ENCODE data around the gene DENND6B.
A peak's percentile ranks its signal among the peaks of the same experiment; 100 is the strongest.

DENND6B gene

DNA sequence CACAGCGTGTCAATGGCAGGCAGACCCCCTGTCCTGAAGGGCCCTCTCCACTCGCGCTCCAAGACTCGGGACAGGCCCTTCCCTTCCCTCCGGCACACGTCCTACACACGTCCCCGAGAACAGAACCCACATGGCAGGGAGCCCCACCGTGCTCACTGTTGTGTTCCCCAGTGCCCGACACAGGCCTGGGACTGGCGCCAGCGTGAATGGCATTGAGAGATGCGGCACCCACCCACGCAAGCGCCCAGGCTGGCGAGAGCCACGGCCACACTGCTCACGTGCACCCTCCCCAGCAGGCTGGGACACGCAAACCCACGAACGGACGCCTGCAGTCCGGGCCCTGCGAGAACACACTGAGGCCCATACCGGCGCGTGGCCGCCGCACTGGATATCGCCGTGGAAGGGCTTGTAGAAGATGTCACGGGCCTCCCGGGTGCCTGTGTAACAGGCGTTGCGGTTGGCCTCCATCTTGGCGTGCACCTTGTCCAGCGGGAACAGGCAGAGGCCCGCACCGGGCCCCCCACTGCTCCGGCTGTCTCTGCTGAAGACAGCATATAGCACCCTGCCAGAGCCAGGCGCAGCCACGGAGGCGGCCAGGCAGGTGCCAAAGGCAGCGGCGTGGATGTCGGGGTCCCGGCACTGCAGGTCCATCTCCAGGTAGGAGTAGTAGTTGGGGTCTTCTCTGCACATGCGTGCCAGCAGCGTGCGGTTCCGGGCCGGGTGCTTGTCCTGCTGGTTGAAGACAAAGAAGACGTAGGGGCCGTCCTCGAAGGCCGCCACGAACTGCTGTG is 37.5 kb downstream of the DENND6B start:
- no peak for DNase-seq (ENCODE audit: low read depth in 4 of 4, low spot score in 1 of 4)

DNA sequence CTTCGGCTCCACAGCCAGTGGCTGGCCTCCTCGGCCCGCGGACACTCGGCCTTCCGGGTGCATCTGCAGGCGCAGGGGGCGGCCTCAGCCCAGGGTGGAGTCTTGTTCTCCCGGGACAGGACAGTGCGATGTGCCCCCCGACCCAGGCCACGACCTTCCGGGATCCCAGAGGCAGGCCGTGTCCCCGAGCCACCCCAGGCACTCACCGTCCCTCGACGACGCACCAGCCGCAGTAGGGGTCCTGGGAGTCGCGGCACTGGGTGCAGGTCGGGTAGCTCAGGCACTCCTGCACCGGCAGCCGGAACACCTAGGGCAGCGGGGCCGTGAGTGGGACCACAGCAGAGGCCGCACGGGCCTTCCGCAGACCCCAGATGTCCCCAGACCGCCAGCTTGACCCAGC is 39.1 kb downstream of the DENND6B start:
- DNase-seq (ENCODE audit: low read depth in 4 of 4, low spot score in 1 of 4) = no peak

DNA sequence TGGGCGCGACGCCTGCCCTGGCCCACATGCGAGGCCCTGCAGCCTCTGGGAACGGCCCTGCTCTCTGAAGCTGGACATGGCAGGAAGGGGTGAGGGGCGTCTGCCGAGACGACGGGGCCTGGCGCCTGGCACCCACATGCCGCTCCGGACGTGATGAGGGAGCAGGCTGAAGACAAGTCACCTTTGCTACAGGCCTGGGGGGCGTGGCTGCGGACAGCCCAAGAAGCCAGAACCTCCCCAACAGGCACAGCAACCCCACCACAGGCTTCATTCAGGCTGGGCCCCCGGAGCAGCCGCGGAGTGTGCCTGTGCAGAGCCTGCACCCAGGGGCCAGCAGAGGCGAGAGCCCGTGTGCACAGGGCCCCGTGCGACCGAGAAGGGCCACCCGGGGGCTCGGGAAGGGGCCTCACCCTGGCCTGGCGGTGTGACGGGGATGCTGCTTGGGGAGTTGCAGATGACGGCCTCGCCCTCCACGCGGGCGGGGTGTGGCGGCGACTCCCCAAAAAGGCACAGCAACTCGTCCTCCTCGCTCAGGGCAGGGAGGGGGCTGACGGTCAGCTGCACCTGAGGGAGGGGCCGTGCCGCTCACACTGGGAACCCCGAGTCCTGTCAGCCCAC is 40.0 kb downstream of the DENND6B start:
- no peak for DNase-seq (ENCODE audit: low read depth in 4 of 4, low spot score in 1 of 4)

DNA sequence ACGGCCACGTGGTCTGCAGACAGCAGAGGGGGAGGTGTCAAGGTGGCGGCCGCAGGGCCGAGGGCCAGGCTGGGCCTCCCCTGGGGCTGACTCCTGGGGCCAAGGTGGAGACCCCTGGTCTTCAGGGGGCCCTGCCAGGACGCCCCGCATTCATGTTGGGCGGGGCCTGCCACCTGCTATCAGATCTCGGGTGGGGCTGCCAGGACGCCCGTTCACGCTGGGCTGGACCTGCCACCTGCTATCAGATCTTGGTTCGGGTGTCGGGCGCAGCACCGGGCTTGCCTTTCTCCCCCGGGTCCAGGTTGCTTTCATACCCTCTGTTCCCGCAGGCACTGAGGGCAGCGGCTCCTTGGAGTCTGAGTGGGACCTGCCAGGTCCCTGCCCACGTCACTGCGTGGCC is 40.5 kb downstream of the DENND6B start:
- DNase-seq (ENCODE audit: low read depth in 4 of 4, low spot score in 1 of 4) = no peak

DNA sequence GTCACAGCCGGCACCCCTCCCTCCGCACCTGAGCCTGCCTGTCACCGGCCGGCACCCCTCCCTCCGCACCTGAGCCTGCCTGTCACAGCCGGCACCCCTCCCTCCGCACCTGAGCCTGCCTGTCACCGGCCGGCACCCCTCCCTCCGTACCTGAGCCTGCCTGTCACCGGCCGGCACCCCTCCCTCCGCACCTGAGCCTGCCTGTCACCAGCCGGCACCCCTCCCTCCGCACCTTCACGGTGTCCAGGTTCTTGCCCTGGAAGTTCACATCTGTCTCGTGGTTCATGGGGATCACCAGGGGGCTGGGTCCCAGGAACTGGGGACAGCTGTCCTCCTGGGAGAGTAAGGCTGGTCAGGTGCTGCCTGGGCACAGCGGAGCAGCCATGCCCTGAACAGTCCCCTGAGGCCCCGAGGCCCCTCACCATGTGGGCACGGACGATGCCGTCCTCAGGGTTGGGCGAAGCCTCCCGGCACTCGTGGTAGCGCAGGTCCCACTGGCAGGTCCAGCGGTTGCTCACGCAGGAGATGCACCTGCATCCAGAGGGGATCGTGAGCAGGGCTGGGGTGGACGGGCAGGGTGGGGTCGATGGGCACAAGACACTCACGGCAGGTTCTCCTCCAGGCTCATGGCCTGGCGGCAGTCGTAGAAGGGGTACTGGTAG is 41.1 kb downstream of the DENND6B start:
- DNase-seq (ENCODE audit: low read depth in 4 of 4, low spot score in 1 of 4) = no peak

DNA sequence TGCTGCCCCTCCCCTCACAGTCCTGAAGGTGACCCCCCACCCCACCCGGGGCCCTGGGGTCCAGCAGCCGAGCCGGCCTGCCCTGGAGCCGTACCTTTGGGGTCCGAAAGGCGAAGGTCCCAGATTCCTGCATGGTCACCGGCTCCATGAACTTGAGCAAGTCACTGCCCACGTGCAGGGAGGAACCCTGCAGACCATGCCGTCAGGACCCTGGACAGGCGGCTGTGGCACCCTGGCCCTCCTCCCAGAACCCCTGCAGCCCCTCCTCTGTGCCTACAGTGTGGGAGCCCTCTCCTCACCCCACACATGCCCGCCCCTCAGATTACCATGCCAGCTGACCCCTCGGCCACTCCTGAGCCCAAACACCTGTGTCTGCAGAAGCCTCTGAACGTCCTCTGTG is 42.3 kb downstream of the DENND6B start:
- DNase-seq (ENCODE audit: low read depth in 4 of 4, low spot score in 1 of 4) = no peak

DNA sequence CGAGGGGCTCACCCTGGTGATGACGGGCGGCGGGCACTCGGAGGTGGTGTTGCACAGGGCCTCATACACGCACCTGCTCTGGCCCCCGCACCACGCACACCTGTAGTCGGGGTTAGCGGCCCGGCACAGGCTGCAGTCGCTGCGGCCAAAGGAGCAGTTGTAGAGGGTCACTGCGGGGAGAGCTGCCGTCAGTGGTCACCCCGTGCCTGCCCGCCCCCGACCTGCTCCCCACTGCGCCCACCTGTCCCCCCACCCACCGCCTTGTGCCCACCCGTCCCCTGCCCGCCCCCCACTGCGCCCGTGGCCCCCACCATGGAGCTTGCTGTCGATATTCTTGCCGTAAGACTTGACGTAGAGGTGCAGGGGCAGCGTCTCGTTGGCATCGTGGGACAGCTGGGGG is 43.0 kb downstream of the DENND6B start:
- no peak for DNase-seq (ENCODE audit: low read depth in 4 of 4, low spot score in 1 of 4)

DNA sequence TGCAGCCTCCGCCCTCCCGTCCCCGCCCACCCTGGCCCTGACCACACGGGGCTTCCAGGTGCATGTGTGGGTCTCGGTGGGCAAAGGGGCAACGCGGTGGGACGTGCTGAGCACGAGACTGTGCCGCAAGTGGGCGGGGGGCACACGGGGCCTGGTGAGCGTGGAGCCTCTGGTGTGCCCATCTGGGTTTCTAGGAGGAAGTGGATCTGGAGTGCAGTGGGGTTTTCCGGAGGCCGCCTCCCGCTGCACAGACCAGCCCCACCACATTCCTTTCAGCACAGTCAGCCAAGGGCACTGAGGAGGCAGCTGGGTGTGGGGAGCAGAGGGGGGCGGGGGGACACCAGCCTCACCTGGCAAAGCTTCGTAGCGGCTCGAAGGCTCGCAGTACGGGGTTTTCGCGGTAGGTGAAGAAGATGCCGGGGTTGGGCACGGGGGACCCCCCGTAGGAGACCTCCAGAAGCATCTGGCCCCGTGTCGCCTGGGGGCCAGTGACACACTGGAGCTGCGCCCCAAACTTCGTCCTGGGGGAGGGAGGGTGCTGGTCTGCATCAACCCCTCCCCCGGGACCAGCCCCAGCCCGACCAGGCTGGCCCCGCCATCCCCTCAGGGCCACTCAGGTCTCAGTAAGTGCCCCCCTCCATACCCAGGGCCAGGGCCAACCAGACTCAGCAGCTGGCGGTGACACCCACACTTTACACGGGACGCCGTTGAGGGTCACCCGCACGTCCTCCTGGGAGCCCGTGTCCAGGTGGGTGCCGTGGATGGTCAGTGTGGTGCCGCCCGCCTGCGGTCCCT is 44.3 kb downstream of the DENND6B start:
- DNase-seq (ENCODE audit: low read depth in 4 of 4, low spot score in 1 of 4) = no peak

DNA sequence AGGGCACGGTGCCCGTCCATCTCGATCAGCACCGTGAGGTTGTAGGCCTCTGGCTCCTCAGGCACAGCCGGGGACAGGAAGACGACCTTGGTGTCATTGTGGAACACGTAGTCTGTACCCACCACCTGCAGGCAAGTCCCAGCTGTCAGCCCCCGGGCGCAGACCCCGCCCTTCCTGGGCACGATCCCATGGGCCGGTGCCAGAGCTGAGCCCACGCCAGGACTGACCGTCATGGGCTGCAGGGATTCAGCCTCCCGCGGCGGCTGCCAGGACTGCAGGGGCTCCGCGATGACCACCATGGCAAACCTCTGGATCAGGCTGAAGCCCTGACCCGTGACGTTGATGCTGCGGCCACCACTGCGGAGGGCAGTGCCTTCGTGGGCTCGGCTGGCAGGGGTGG is 44.9 kb downstream of the DENND6B start:
- no peak for DNase-seq (ENCODE audit: low read depth in 4 of 4, low spot score in 1 of 4)

DNA sequence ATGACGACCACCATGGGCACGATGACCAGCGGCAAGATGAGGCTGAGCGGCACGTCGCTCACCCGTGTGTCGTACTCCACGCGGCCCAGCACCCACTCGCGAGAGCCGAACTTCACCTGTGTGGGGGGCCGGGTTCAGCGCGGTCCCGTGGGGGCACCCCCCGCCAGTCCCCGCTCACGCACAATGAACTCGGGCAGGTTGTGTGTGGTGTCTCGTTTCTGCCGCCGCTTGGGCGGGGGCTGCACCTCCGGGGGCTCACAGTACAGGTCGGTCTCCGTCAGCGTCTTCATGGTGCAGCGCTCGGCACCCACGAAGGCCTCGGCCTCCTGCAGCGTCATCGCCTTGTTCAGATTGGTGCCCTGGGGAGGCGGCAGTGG is 45.4 kb downstream of the DENND6B start:
- no peak for DNase-seq (ENCODE audit: low read depth in 4 of 4, low spot score in 1 of 4)

DNA sequence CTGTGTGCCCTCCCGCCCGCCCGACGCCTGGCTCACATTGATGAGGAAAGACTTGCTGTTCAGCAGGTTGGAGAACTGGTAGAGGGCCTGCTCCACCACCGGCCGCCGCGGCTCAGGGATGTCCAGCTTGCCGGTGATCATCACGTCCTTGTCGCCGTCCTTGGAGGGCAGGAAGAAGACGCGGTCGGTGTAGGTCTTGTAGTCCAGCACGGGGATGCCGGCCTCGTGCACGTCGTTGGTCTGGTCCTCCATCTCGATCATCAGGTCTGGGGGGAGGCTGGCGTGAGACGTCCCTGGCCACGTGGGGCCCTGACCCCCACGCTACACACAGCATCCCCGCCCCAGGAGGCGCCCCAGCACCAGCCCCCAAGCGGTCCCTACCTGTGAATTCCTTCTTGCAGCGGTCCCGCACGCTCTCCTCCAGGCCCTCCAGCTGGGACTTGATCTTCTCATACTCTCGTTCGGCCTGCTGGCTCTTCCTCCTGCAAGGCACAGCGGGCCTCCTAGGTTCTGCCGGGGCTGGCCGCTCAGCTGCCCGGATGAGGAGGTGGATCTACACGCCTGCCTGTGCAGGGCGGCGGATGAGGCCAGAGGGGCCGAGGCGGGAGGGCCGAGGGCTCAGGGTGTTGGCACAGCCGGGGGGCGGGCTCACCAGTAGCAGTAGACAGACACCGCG is 46.0 kb downstream of the DENND6B start:
- no peak for DNase-seq (ENCODE audit: low read depth in 4 of 4, low spot score in 1 of 4)

DNA sequence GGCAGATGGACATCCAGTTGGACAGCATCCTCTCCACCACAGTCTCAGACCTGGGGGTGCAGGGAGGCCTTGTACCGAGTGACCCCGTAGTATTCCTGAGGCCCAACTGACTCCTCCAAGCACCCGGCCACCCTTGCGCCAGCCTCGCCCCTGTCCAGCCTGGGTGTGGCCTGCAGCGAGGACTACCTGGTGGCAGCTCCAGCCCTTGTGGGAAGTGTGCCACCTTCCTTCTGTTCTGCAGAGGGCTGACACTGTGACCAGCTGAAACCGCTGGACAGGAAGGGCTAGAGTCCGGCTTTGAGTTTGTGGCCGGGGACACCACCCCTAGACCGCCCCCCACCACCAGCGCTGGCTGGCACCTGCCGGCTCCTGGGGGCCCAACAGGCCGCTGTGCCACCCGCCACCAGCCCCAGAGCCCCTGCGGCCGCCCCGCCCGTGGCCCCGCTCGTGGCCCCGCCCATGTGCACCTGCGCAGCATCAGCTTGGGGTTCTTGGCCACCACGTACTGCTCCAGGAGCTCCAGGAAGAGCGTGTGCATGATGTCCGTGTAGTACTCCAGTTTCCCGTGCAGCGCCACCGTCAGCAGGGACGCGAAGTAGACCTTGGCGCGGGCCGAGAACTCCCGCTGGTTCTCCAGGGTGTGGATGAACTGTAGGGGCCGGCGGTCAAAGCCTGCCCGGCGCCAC is 46.6 kb downstream of the DENND6B start:
- no peak for DNase-seq (ENCODE audit: low read depth in 4 of 4, low spot score in 1 of 4)

DNA sequence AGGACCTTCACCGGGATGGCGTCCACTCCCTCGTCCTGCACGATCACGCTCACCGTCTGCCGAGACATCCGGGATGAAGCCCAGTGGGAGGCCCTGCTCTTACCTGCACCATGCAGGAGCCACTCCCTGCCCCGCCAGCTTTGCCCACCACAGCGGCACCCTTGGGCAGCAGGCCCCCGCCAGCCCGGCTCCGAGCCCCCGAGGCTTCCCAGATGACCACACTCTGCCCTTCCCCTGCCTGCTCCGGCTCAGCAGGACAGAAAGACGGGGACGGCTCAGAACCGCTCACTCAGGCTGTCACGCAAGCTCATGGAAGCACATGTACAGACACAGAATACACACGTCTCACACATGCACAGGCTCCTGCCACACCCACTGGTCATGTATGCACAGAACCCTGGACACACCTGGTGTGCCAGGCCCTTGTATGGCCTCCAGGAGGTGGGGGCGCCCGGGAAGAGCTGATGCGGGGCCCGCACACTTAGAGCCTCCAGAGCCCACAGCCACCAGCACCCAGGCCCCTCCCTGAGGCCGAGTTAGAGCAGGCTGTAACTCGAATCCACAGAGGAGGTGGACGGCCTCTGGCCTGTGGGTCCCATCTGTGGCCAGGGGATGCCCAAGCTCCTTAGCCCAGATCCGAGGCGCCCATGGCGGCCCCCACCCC is 47.7 kb downstream of the DENND6B start:
- no peak for DNase-seq (ENCODE audit: low read depth in 4 of 4, low spot score in 1 of 4)

DNA sequence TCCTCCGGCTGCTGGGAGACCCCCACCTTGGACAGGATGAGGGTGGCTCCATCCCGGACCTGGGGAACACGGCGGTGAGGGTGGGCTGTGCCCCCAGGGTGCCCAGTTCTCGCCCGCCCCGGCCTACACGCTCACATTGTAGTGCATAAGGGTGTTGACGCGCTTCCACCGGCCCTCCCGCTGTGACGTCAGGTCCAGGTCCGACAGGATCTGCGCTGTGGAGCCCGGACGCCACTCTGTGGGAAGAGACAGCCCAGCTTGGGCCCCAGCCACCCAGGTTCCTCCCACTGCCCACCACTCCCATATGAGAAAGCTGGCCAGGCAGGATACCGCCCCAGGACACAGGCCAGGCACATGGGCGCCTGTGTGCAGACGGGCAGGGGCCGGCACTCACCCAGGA is 48.4 kb downstream of the DENND6B start:
- no peak for DNase-seq (ENCODE audit: low read depth in 4 of 4, low spot score in 1 of 4)

DNA sequence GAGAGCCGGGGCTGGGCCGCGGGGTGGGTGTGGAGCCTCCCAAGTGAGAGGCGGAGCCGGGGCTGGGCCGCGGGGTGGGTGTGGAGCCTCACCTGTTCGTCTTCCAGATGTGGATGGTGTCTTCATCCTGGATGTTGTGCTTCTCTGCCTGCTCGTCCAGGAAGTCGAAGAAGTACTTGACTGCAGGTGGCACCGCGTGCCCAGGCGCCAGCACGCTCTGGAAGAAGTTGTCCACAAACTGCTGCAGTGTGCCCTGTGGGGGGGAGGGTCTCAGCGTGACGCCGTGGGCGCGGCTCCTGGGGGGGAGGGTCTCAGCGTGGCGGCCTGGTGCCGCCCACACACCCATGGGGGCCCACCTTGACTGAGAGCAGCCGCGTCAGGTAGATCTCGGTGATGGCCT is 49.1 kb downstream of the DENND6B start:
- no peak for DNase-seq (ENCODE audit: low read depth in 4 of 4, low spot score in 1 of 4)

DNA sequence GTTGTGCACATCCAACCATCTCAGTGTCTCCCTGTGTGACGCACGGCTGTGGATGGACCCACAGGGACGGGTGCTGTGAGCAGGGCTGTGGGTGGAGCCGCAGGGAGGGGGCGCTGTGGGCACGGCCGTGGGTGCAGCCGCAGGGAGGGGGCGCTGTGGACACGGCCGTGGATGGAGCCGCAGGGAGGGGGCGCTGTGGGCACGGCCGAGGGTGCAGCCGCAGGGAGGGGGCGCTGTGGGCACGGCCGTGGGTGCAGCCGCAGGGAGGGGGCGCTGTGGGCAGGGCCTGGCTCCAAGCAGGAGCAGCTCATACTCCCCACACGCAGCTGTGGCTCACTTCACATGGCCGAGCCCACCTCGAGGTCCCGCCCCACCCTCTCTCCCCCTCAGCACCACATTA is 50.7 kb downstream of the DENND6B start:
- peak in 1 of 4 experiments; percentile 30 for DNase-seq (ENCODE audit: low read depth in 4 of 4, low spot score in 1 of 4)

DNA sequence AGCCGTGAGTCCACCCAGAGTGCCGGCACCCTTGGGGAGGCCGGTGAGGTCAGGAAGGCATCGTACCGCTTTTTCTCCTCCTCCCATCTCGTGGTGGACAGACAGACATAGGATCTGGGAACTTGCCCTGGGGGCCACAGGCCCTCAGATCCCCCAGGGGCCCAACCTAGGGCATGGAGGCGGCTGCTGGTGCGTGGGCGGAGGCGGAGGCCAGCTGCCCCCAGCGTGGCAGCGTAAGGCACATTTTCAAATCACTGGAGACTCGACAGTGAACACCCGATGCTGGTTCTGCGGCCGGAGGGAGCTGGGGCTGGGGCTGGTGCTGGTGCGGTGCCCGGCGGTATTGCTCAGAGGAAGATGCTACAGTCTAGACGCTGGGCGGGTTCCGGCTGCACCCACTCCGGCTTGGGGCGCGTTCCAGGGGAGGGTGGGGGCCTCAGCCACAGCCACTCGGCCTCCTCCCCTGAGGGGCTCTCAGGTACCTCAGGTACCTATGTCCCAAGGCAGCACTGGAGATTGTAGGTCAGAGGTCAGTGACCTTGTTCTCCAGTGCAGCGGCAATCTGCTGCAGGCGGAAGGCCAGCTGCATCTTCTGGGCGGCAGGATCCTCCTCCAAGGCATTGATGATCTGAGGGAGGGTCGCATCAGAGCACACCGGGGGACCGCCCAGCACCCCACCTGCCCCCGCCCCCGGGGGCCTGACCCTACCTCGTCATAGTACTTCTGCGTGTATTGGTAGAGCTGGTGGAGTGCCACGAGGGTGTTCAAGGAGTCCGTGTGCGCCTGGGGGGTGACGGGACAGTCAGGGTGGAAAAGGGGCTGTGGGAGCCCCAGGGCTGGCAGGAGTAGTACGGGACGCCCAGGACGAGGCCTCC is 51.4 kb downstream of the DENND6B start:
- no peak for DNase-seq (ENCODE audit: low read depth in 4 of 4, low spot score in 1 of 4)

DNA sequence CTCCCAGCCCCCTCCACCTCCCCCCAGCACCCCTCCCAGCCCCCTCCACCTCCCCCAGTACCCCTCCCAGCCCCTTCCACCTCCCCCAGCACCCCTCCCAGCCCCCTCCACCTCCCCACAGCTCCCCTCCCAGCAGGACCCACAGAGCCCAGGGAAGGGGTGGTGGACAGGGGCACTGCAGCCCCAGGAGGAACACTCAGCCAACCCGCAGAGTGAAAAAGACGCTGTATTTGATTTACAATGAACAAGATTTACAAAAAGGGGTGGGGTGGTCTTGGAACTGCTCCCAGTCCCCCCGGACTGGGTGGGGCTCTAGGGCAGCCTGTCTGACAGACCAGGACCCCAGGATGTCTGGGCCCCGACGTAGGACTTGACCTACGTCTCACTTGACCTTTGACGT is 52.0 kb downstream of the DENND6B start:
- no peak for DNase-seq (ENCODE audit: low read depth in 4 of 4, low spot score in 1 of 4)

DNA sequence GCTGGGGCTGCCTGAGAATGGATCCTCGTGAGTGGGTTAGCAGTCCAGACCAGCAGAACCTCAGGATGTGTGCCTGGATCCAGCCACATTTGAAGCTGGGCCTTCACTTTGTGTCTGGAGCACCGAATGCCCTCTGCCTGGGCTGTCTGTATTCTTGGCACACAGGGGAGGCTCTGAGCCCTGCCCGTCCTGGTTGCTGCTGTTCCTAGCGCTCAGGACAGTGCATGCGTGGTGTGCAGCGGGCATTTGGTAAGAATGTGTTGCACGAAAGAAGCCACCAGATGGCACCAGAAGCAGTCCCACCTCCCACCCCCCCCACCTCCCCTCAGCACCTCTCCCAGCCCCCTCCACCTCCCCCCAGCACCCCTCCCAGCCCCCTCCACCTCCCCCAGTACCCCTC is 52.5 kb downstream of the DENND6B start:
- no peak for DNase-seq (ENCODE audit: low read depth in 4 of 4, low spot score in 1 of 4)

Measured in stimulated activated CD4-positive, alpha-beta T cell treated with anti-CD3 and anti-CD28 coated beads, Interleukin-1b, Interleukin-23, amount 100 ng/mL, for 24 hours (primary cell).